AG08396 (cell line): ENCODE measurements around the gene PPEF2.

Experiments used
- DNase-seq: peaks from one replicate; pipeline ENCODE4 v3.0.0; 2012; ENCODE audit warnings: low spot score, mixed read lengths

The PPEF2 gene

GRCh38 chr4:75892508-75892907, 9.7 kb downstream of the PPEF2 start:
- DNase-seq: no peak

GRCh38 chr4:75891611-75892010, 10.6 kb downstream of the PPEF2 start:
- DNase-seq: no peak

- no peak for DNase-seq
Observed at GRCh38 chr4:75889537-75890199, 12.6 kb downstream of the PPEF2 start.

GRCh38 chr4:75886104-75886503, 16.1 kb downstream of the PPEF2 start:
- no peak for DNase-seq

GRCh38 chr4:75881476-75881875, 20.8 kb downstream of the PPEF2 start:
- DNase-seq: no peak

GRCh38 chr4:75880278-75880677, 22.0 kb downstream of the PPEF2 start:
- DNase-seq: no peak

GRCh38 chr4:75878246-75878756, 24.0 kb downstream of the PPEF2 start:
- DNase-seq: no peak

GRCh38 chr4:75876218-75876617, 26.0 kb downstream of the PPEF2 start:
- DNase-seq: no peak

- no peak for DNase-seq
Observed at GRCh38 chr4:75869100-75869499, 33.2 kb downstream of the PPEF2 start.

GRCh38 chr4:75867130-75867529, 35.1 kb downstream of the PPEF2 start:
- DNase-seq: no peak

- no peak for DNase-seq
Observed at GRCh38 chr4:75860606-75861005, 41.6 kb downstream of the PPEF2 start.

GRCh38 chr4:75858721-75859120, 43.5 kb downstream of the PPEF2 start:
- DNase-seq: no peak

GRCh38 chr4:75849461-75849860, 52.8 kb downstream of the PPEF2 start:
- DNase-seq: no peak

- DNase-seq: no peak
Observed at GRCh38 chr4:75848891-75849290, 53.4 kb downstream of the PPEF2 start.

- DNase-seq: peak; percentile 80
Observed at GRCh38 chr4:75848171-75848760, 54.0 kb downstream of the PPEF2 start.

- no peak for DNase-seq
Observed at GRCh38 chr4:75845992-75846391, 56.3 kb downstream of the PPEF2 start.

- peak; percentile 63 for DNase-seq
Observed at GRCh38 chr4:75844151-75844662, 58.0 kb downstream of the PPEF2 start.

- DNase-seq: no peak
Observed at GRCh38 chr4:75843596-75843995, 58.7 kb downstream of the PPEF2 start.

- no peak for DNase-seq
Observed at GRCh38 chr4:75841641-75842520, 60.4 kb downstream of the PPEF2 start.

GRCh38 chr4:75834772-75835154, 67.5 kb downstream of the PPEF2 start:
- DNase-seq: no peak

GRCh38 chr4:75834095-75834771, 68.0 kb downstream of the PPEF2 start:
- no peak for DNase-seq

GRCh38 chr4:75831856-75832405, 70.3 kb downstream of the PPEF2 start:
- no peak for DNase-seq
